Endometrial microvascular endothelial cells (primary cell): ENCODE data around the gene SEMA4D. TPM values are rescaled to one million over a fixed set of nuclear protein-coding genes. Genes with fewer than 3 reads are reported as not detected.

ENCODE experiments used
- in situ Hi-C: cut with HindIII; loops from 2 replicates; pipeline ENCODE4 v1.10.0; 2017; ENCODE audit warnings: low sequenced_read_pairs, low pct_unique_long_range_greater_than_20kb; ENCODE audit errors: inconsistent ontology term
- total RNA-seq: library from RNA; depleted of rRNA; stranded (reverse); fragments of >200 nt; gene quantifications from one replicate; pipeline ENCODE4 v1.2.3, GENCODE V29; 2015; ENCODE audit errors: inconsistent ontology term

SEMA4D gene
- total RNA-seq, 1 donor from 2014 or later: 2.8 TPM

DNA sequence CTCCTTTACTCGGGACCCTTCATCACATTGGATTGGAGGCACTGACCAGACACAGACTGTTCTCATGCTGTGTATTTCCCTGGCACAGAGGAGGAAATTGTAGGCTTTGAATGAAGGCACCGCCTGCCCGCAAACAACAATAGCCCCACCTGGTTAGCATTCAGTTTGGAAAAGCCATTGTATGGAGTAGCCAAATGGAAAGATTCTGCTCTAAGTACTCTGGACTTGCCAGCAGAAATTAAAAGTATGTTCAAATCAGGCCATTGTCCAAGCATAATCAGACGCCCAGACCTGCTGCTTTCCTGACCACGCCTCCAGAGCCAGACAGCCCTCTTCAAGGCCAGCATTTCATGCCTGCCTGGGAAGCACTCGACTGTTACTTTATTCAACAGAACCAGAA, 8.0 kb upstream of the SEMA4D start:
- in situ Hi-C loops: no loop called here

DNA sequence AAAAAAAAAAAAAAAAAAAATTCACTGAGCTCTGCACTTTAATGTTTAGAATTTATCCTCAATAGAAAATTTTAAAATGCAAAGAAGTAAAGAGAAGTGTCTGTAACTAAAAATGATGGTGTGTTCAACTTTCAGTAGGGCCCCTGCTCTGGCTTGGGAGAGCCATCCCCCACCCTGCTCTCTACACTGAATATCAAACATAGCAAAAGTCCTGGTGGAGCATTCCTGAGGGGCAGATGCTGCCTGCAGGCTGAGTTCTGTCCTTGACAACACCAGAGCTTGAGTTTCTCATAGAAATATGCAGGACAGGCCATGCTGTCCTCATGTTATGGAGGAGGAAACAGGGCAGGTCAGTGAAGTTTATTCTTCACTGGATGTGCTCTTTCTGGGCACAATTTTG, 7.1 kb upstream of the SEMA4D start:
- in situ Hi-C loops: no loop called here

DNA sequence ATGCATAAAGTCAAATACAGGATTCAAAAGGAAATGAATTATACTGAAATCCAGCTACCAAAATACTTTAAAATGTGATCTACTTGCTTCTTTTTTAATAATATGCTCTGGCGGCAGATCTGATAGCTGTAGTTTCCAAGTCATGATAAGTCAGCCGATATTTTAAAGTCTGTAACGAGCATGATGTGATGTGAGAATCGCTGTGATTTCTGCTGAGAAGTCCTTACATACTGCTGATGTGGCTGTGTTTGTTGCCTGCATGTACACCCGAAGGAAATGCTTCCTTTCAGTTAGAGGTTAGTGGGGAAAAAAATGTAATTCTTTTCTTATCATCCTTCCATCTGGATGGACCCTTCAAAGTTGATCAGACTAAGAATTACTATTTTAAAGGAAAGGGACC, 4.8 kb upstream of the SEMA4D start:
- in situ Hi-C loops: no loop called here

GRCh38 chr9:89502038-89502601, 4.2 kb upstream of the SEMA4D start:
- in situ Hi-C loops: no loop called here

DNA sequence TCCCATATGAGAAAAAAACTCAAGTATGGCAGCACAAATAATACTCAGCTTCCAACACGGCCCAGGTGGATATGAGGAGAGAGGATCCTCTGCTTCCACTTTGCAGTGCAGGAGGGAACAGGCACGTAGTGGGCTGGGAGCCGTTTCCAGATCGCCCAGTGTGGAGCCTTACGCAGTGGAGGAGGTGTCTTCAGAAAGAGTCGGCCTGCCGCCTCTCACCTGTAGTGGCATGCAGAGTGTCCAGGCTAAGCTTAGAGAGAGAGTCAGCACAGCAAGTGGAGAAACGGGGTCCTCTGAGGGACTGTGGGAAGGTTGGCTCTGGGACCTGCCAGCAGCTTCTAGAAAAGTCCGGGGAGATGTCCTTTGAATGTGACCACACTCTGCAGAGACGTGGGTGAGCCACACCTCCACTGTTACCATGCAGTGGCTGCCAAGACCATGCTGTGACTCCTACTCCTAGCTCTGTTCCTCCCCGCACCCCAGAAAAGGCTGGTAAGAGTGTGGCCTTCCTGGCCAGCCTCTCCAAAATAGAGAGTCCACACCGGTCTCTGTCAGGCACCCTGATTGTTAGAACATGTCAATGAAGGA, 3.5 kb upstream of the SEMA4D start:
- in situ Hi-C loops: no loop called here

DNA sequence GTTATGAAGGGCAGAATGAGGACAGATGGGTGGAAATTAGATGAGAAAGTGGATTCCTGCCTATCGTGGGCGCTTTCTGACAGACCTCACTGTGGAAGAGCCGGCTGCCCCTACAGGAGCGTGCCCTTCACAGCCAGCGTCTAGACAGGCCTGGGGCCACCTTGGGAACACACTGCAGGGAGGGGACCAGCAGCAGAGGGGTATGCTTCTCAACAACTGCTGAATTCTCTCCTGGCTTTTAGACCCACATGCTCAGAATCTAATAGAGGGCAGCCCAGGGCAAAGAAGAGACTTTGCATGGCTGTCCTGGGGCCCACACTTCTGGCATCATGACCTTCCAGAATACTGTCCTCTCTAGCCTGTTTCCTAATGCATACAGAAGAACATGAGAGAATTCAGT, 2.1 kb upstream of the SEMA4D start:
- in situ Hi-C loops: no loop called here

GRCh38 chr9:89498852-89499480, 1.1 kb upstream of the SEMA4D start:
- in situ Hi-C loops: no loop called here

GRCh38 chr9:89497257-89497963, 503 bp downstream of the SEMA4D start:
- in situ Hi-C loops: no loop called here

DNA sequence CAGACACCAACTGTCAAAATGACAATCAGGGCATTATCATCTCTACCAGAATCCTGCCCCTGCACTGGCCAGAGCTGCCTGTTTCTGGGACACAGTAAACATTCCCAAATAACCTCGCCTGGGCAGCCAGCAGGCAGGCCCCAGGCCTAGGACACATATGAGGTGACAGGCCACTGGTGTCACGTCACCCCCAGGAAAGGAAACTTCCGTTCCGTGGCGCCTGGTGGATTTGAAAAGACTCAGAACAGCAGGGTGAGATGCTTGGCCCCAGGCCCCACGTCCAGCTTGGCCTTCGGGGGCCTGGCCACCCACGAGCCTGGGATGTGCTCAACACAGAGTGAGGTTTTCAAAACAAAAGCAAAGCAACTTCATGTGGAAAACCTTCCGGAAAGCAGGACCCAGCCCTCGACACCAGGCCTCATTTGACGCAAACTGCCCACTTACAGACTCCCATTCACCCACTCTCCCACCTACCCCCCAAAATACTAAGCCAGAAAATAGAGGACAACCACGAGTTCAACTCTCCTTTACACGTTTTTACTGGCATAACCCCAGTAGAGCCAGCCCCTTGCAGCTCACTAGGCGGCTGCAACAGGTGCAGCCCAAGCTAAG, 1.2 kb downstream of the SEMA4D start:
- in situ Hi-C loops: no loop called here

GRCh38 chr9:89495824-89496560, 1.9 kb downstream of the SEMA4D start:
- in situ Hi-C loops: no loop called here

DNA sequence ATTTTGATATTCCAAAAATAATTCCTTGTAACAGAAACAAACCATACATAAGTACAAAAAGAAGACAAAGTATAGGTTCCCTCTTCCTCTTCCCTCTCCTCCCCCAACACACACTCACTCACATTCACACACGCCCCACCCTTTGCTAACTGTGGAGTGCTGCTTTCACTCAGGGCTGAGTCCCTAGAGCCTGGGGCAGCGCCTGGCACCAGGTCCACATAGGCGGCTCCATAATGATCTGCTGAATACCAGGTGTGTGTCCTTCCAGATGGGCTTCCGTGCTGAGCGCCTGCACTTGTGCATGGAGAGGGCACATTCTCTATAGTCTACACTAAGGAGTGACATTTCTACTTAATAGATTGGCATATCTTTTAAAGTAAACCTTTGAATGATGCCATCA, 3.7 kb downstream of the SEMA4D start:
- in situ Hi-C loops: no loop called here

DNA sequence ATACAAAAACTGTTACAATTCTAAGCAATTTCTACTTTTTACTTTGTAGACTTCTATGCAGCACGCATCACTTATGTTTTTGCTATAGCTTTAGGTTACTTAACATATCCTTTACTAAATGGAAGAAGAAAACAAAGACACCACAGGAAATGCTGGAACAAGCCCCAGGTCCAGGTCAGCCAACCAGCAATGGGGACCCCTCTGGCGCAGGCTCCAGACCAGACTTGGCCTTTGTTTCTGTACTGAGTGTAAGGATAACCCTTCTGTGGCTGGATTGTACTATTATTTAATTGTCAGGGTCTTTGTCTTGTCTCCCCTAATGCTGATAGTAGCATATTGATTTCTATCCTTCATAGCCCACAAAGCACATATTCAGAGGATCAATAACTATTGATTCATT, 4.2 kb downstream of the SEMA4D start:
- in situ Hi-C loops: no loop called here

- in situ Hi-C loops: no loop called here
Measured at GRCh38 chr9:89493181-89493580, 4.7 kb downstream of the SEMA4D start.

- in situ Hi-C loops: no loop called here
Measured at GRCh38 chr9:89492586-89492985, 5.3 kb downstream of the SEMA4D start.

DNA sequence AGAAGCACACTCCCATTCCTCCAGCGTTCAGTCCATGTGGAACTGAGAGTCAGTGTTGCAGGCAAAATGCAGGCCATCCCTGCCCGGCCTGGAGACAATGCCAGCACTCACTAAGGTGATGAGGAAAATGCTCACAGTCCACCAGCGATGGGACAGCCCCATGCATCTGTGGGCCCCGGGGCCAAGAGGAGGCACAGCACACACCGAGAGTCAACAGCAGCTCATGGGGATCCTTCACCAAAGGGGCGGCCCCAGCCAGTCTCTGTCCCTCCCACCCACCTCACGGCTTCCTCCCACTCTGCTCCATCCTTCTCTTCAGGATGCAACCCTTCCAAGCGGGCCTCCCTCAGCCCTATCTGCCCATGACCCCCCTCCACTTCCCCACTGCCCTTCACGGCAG, 6.2 kb downstream of the SEMA4D start:
- in situ Hi-C loops: no loop called here

DNA sequence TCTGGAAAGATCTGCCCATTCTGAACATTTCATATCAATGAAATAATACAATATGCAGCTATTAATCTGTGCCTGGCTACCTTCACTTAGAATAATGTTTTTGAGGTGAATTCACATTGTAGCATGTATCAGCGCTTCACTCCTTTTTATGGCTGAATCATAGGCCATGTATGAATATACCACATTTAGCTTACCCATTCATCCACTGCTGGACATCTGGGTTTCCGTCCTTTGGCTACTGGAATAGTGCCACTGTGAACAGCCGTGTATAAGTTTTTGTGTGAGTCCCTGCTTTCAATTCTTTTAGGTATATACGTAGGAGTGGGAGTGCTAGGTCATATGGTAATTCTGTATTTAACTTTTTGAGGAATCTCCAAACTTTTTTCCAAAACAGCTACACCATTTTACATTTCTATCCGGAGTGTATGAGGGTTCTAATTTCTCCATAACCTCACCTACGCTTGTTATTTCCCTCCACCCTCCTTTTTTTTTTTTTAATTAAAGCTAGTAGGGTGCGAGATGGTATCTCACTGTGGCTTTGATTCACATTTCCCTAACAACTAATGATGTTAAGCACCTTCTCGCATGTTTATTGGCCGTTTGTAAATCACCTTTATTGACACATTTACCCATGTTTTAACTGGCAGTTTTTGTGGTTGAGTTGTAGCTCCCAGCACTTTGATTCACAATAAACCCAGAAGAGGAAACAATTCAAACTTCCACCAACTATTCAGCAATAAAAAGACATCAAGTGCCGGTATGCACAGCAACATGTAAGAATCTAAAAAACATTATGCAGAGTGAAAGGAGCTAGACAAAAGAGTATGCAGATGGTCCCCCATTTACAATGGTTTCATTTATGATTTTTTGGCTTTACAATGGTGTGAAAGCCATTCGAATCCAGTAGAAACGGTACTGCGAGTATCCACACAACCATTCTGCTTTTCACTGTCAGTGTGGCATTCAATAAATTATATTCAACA, 8.1 kb downstream of the SEMA4D start:
- in situ Hi-C loops: no loop called here

DNA sequence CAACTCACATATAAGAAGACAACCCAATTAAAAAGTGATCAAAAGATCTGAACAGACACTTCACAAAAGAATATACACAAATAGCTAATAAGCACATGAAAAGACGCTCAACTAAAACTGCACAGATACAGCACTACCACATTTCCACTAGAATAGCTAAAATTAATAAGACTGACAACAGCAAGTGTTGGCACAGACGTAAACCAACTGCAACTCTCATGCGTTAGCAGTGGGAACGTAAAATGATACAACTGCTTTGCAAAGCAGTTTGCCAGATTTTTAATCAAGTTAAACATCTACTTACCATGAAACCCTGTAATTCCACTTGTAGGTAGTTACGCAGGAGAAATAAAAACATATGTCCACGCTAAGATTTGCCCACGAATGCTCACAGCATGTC, 9.0 kb downstream of the SEMA4D start:
- in situ Hi-C loops: no loop called here

GRCh38 chr9:89488131-89488530, 9.8 kb downstream of the SEMA4D start:
- in situ Hi-C loops: no loop called here
